OCI-LY3 (cell line): Measurements from ENCODE around the gene RIF1.

Experiments used
- EZH2phosphoT487 ChIP-seq: fragments of 200-600 bp; shearing (Covaris generic); IDR thresholded peaks from 2 replicates; pipeline ENCODE4 v1.6.1; 2018; ENCODE audit warnings: antibody characterized with exemption, mixed run types, low read depth
- TF ChIP-seq, protein P1 (sequence below): fragments of 200-600, 300-600 bp; sonication (generic); IDR thresholded peaks from 2 replicates; pipeline ENCODE4 v1.5.1; 2014; ENCODE audit warnings: antibody characterized with exemption, low read length, low read depth

DNA sequence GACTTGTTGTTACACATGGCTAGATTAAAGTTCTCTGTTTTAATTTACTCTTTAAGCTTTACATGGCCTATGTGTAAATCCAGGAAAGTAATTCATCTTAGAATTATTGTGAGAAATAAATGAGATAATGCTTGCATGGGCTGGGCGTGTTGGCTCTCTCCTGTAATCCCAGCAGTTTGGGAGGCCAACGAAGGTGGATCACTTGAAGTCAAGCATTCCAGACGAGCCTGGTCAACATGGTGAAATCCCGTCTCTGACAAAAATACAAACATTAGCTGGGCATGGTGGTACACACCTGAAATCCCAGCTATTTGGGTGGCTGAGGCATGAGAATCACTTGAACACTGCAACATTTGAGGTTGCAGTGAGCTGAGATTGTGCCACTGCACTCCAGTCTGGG lies 4.3 kb upstream of the RIF1 start:
- TF ChIP-seq, protein P1, sequence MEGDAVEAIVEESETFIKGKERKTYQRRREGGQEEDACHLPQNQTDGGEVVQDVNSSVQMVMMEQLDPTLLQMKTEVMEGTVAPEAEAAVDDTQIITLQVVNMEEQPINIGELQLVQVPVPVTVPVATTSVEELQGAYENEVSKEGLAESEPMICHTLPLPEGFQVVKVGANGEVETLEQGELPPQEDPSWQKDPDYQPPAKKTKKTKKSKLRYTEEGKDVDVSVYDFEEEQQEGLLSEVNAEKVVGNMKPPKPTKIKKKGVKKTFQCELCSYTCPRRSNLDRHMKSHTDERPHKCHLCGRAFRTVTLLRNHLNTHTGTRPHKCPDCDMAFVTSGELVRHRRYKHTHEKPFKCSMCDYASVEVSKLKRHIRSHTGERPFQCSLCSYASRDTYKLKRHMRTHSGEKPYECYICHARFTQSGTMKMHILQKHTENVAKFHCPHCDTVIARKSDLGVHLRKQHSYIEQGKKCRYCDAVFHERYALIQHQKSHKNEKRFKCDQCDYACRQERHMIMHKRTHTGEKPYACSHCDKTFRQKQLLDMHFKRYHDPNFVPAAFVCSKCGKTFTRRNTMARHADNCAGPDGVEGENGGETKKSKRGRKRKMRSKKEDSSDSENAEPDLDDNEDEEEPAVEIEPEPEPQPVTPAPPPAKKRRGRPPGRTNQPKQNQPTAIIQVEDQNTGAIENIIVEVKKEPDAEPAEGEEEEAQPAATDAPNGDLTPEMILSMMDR: no peak
- no peak for TF ChIP-seq EZH2phosphoT487
